Kidney (tissue), 14 donors: ENCODE data around the gene MAP3K21. TPM values are rescaled to one million over a fixed set of nuclear protein-coding genes. Genes with fewer than 3 reads are reported as not detected.

Source experiments
- DNase-seq, 5 donors: peaks; one replicate each; pipeline ENCODE4 v3.0.0-alpha.2; 2013 to 2020
- FAIRE-seq: peaks from 2 replicates; lab custom pipeline; 2012; peaks lifted over from hg19 to GRCh38; lab: Jason Lieb, UNC
- H3K27ac ChIP-seq, 2 donors: one replicate each; pipeline ENCODE4 v1.7.0; 2013; ENCODE audit warnings: low read depth in 2 of 2, low read length in 2 of 2, inconsistent platforms in 1 of 2
- H3K27me3 ChIP-seq: one replicate; pipeline ENCODE4 v1.7.1; 2013; ENCODE audit warnings: low read length, inconsistent platforms; ENCODE audit not compliant: control insufficient read depth, insufficient read depth
- H3K36me3 ChIP-seq, 3 donors: one replicate each; pipeline versions ENCODE4 v1.7.0 to v1.7.1; 2013; ENCODE audit warnings: low read length in 3 of 3, control low read depth in 1 of 3, inconsistent platforms in 1 of 3; ENCODE audit not compliant: insufficient read depth in 3 of 3, control insufficient read depth in 2 of 3
- H3K4me1 ChIP-seq, 3 donors: one replicate each; pipeline versions ENCODE4 v1.7.0 to v1.7.1; 2013; ENCODE audit warnings: low read length in 3 of 3, inconsistent platforms in 1 of 3, low read depth in 1 of 3; ENCODE audit not compliant: control insufficient read depth in 2 of 3, insufficient read depth in 2 of 3
- H3K4me3 ChIP-seq, 3 donors: one replicate each; pipeline versions ENCODE4 v1.7.0 to v1.8.1; 2013; ENCODE audit warnings: low read length in 3 of 3, control low read depth in 1 of 3, inconsistent platforms in 1 of 3
- H3K9ac ChIP-seq, 3 donors: one replicate each; pipeline versions ENCODE4 v1.7.0 to v1.7.1; 2013; ENCODE audit warnings: low read length in 3 of 3, control low read depth in 1 of 3, inconsistent platforms in 1 of 3
- H3K9me3 ChIP-seq, 3 donors: one replicate each; pipeline versions ENCODE4 v1.7.0 to v1.7.1; 2013; ENCODE audit warnings: low read length in 3 of 3, control low read depth in 1 of 3, inconsistent platforms in 1 of 3; ENCODE audit not compliant: control insufficient read depth in 2 of 3, insufficient read depth in 1 of 3
- intact Hi-C: fragments of 100-400 bp; cut with DNase I; formaldehyde crosslinking; loops from one replicate; pipeline ENCODE4 v1.11.1; 2022
- polyA plus RNA-seq: library from polyadenylated mRNA; stranded (reverse); fragments of 350-450 nt; fragmentation: Illumina TruSeq; extraction: RNeasy Lipid Tissue Mini Kit (QIAGEN cat#74804); gene quantifications from one replicate; pipeline ENCODE4 v1.2.3, GENCODE V29; 2014; ENCODE audit warnings: low read depth, low replicate concordance; ENCODE audit not compliant: insufficient read depth
- total RNA-seq: library from RNA; stranded (reverse); fragmentation: NEBNext Ultra II Directional; extraction: Animal tissue kit (Norgen Biotek cat#: 25700); gene quantifications from one replicate; pipeline ENCODE4 v1.2.1, GENCODE V29; 2021
- TF ChIP-seq, protein P1 (sequence below): IDR thresholded peaks from 3 replicates; pipeline ENCODE4 v1.5.1; 2012; ENCODE audit warnings: mild to moderate bottlenecking, moderate library complexity, borderline replicate concordance; ENCODE audit not compliant: insufficient read depth; ENCODE audit errors: extremely low read depth
- donor health status: control.
- donor health status: control.
- donor health status: control.
- donor health status: control.
- donor health status: control.
- donor health status: DM: yes; HTN: yes; CAD: no.
- donor health status: Normal renal cell carcinoma (clear cell type).

The MAP3K21 gene
- total and polyA plus RNA-seq, 2 donors from 2014 or later: 7.4 to 21.6 TPM

DNA sequence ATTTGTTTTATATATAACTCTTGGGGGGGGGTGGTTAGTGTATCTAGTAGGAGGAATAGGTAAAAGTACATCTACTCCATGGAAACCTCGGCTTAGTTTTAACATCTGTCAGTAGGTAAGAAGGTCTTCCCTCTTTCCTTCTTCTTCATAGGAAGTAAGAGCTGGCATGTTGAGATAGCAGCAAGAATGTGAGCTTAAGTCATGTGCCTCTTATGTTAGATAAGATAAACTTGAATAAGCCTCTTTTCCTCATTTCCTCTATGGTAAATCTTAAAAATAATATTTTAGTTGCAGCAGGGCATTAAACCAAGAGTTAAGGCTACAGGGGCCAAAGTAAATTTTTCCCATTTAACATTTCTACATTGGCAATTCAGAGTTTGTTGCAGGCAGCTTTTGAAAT, 100.4 kb downstream of the MAP3K21 start:
- H3K27ac ChIP-seq: no peak overlapping the region
- DNase-seq: no peak
- FAIRE-seq: no peak
- TF ChIP-seq, protein P1, sequence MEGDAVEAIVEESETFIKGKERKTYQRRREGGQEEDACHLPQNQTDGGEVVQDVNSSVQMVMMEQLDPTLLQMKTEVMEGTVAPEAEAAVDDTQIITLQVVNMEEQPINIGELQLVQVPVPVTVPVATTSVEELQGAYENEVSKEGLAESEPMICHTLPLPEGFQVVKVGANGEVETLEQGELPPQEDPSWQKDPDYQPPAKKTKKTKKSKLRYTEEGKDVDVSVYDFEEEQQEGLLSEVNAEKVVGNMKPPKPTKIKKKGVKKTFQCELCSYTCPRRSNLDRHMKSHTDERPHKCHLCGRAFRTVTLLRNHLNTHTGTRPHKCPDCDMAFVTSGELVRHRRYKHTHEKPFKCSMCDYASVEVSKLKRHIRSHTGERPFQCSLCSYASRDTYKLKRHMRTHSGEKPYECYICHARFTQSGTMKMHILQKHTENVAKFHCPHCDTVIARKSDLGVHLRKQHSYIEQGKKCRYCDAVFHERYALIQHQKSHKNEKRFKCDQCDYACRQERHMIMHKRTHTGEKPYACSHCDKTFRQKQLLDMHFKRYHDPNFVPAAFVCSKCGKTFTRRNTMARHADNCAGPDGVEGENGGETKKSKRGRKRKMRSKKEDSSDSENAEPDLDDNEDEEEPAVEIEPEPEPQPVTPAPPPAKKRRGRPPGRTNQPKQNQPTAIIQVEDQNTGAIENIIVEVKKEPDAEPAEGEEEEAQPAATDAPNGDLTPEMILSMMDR: no peak
- H3K9me3 ChIP-seq: no peaks in the 10 kb centered on the region
- no peaks in the 10 kb centered on the region for H3K36me3 ChIP-seq
- no peaks in the 10 kb centered on the region for H3K4me1 ChIP-seq
- no peak overlapping the region for H3K4me3 ChIP-seq
- no peak overlapping the region for H3K9ac ChIP-seq
- no peaks in the 10 kb centered on the region for H3K27me3 ChIP-seq
- intact Hi-C loops: no loop called here

DNA sequence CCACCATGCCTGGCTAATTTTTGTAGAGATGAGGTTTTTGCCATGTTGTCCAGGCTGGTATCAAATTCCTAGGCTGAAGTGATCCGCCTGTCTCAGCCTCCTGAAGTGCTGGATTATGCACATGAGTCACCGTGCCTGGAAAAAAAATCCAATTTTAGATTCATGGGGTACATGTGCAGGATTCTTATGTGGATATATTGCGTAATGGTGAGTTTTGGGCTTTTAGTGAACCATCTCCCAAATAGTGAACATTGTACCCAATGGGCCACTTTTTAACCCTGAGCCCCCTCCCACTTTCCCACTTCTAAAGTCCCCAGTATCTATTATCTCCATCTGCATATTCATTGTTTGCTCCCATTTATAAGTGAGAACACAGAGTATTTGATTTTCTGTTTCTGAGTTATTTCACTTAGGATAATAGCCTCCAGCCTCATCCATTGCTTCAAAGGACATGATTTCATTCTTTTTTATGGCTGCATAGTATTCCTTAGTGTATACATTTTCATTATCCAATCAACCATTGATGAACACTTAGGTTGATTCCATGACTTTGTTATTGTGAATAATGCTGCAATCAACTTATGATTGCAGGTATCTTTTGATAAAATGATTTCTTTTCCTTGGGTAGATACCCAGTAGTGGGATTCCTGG, 104.4 kb downstream of the MAP3K21 start:
- H3K27me3 ChIP-seq: no peaks in the 10 kb centered on the region
- no peak for DNase-seq
- H3K9me3 ChIP-seq: no peaks in the 10 kb centered on the region
- no peak overlapping the region for H3K27ac ChIP-seq
- H3K4me1 ChIP-seq: no peaks in the 10 kb centered on the region
- TF ChIP-seq, protein P1: no peak
- H3K36me3 ChIP-seq: no peaks in the 10 kb centered on the region
- FAIRE-seq: no peak
- H3K9ac ChIP-seq: no peak overlapping the region
- intact Hi-C loops: no loop called here
- H3K4me3 ChIP-seq: no peak overlapping the region

DNA sequence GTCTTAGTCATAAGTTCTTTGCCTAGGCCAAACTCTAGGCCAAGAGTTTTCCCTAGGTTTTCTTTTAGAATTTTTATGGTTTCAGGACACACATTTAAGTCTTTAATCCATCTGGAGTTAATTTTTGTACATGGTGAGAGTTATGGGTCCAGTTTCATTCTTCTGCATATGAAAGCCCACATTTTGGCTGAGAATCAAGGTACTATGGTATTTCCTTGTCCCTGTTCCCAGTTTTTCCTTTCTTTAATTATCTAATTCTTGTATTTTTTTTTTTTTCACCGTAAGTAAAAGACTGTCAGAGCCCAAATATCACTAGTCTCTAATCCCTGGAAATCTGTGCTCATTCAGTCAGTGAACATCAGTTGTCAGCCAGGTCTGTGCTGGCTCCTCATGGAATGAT, 105.4 kb downstream of the MAP3K21 start:
- TF ChIP-seq, protein P1: no peak
- Histone ChIP-seq H3K27ac (no peak overlapping the region), H3K36me3 (no peaks in the 10 kb centered on the region), H3K27me3 (no peaks in the 10 kb centered on the region), H3K9me3 (no peaks in the 10 kb centered on the region), H3K4me3 (no peak overlapping the region), H3K9ac (no peak overlapping the region), H3K4me1 (no peaks in the 10 kb centered on the region)
- DNase-seq (no peak), FAIRE-seq (no peak)
- intact Hi-C loops: no loop called here
